Fibroblast of pulmonary artery (primary cell): Measurements from ENCODE around the gene KLHL26.

Source experiments
- DNase-seq: peaks from one replicate; pipeline ENCODE4 v3.0.0-alpha.2; 2010; ENCODE audit warnings: low read depth
- H3K4me3 ChIP-seq: replicated peaks from 2 replicates; pipeline ENCODE4 v1.5.1; 2011; ENCODE audit warnings: low read depth, mild to moderate bottlenecking, control low read depth, low read length, moderate library complexity
- TF ChIP-seq, protein P1 (sequence below): IDR thresholded peaks from 2 replicates; pipeline ENCODE4 v1.5.1; 2011; ENCODE audit warnings: mild to moderate bottlenecking, control low read depth, low read length, inconsistent platforms; ENCODE audit errors: missing control alignments

KLHL26 gene

DNA sequence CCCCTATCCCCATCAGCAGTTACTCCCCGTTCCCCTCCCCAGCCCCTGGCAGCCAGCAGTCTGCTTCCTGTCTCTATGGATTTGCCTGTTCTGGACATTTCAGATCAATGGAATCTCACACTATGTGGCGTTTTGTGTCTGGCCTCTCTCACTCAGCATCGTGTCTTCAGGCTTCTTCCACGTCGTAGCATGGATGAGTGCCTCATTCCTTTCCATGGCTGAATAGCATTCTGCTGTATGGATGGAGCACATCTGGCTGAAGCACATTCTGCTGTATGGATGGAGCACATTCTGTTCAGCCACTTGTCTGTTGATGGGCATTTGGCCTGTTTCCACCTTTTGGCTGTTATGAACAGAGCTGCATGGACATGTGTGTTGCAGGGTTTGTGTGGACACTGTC is 76.2 kb downstream of the KLHL26 start:
- TF ChIP-seq, protein P1, sequence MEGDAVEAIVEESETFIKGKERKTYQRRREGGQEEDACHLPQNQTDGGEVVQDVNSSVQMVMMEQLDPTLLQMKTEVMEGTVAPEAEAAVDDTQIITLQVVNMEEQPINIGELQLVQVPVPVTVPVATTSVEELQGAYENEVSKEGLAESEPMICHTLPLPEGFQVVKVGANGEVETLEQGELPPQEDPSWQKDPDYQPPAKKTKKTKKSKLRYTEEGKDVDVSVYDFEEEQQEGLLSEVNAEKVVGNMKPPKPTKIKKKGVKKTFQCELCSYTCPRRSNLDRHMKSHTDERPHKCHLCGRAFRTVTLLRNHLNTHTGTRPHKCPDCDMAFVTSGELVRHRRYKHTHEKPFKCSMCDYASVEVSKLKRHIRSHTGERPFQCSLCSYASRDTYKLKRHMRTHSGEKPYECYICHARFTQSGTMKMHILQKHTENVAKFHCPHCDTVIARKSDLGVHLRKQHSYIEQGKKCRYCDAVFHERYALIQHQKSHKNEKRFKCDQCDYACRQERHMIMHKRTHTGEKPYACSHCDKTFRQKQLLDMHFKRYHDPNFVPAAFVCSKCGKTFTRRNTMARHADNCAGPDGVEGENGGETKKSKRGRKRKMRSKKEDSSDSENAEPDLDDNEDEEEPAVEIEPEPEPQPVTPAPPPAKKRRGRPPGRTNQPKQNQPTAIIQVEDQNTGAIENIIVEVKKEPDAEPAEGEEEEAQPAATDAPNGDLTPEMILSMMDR, result no peak
- DNase-seq, result peak; percentile 16
- no peak overlapping the region for H3K4me3 ChIP-seq

DNA sequence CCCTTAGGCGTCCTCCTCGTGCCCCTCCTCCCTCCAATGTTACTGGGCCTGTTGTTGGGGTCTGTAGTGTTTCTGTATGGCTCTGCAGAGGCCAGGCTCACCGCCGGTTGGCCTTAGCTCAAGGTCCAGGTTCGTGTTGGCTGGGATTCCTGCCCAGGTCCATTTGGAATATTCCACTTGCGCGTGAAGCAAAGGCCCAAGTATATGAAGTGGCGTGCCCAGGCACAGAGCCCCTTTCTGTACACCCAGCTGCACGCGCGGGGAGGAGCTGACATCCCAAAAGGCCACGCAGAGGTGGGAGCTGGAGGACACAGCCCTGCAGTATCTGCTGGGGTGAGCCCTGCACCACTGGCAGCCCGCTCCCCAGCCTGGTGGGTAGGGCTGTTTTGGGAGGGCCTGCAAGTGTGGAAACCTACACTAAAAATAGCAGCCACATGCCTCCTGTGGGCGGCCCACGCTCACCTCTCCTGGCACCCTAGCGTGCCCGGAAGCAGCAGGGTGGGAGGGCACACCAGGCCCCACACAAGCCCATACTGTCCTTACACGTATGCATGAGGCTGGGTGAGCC is 76.8 kb downstream of the KLHL26 start:
- TF ChIP-seq, protein P1, result no peak
- no peak for DNase-seq
- H3K4me3 ChIP-seq, result no peak overlapping the region

DNA sequence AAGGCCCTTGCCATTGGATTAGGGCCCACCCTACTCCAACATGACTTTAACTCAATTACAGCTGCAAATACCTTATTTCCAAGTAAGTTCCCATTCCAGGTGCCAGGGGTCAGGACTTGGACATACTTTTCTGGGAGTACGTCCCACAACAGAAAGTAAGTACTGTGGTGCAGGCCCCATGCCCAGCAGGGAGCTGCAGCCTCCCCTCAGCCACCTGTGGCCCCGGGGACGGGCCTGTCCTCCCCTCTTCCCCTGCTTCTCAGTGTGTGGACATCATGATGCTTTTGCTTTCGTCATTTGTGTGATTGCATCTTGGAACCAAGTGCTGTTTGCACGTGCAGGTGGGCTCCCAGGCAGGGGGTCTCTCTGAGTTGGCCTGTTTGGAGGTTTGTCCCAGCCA is 78.6 kb downstream of the KLHL26 start:
- no peak for DNase-seq
- H3K4me3 ChIP-seq, result no peak overlapping the region
- TF ChIP-seq, protein P1, result no peak

DNA sequence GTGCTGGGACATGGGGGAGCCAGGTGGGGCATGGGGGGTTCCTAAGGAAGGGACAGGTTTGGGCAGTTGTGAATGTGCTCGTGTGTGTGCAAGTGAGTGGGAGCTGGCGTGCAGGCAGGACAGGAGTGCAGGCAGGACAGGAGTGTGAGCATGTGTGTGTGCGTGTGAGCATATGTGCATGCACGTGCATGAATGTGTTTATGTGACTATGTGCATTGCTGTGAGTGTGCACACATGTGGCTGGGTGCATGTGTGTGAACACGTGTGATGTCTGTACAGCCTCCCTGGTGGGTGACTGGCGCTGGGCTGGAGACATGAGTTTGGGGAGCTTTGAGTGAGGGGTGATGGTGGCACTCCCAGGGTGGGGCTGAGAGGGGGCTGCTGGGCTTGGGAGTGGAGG is 80.0 kb downstream of the KLHL26 start:
- TF ChIP-seq, protein P1, result no peak
- DNase-seq, result no peak
- no peak overlapping the region for H3K4me3 ChIP-seq

DNA sequence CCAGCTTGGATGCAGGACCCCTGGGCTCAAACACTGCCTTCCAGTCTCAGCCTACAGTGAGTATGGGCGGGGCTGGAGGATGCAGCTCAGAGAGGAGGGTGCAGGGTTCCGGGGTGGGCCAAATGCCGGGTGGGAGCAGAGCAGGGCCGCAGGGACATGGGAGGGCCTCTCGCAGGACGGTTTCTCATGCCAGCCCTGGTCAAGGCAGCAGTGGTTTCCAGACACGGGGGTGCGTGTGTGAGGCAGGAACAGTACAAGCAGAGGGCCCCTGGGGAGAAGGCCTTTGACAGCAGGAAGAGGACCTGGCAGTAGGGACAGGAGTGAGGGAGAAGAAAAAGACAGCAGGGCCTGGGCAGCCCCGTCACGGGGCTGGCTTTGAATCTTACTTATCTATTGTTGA is 80.8 kb downstream of the KLHL26 start:
- TF ChIP-seq, protein P1, result no peak
- DNase-seq, result no peak

DNA sequence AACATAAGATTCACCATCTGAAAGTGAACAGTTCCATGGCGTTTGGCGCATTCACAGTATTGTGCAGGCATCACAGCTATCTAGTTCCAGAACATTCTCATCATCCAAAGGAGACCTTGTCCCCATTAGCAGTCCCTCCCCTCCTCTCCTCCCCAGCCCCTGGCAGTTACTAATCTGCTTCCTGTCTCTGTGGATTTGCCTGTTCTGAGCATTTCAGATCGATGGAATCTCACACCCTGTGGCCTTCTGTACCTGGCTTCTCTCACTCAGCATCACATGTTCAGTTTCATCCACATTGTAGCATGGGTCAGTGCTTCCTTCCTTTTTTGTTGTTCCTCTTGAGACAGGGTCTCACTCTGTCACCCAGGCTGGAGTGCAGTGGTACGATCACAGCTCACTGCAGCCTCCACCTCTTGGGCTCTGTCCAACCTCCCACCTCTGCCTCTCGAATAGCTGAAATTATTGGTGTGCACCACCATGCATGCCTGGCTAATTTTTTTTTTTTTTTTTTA is 81.2 kb downstream of the KLHL26 start:
- no peak overlapping the region for H3K4me3 ChIP-seq
- no peak for DNase-seq
- TF ChIP-seq, protein P1, result no peak

More for the DNA sequence above, 80.8 kb downstream of the KLHL26 start:
- no peak overlapping the region for H3K4me3 ChIP-seq

DNA sequence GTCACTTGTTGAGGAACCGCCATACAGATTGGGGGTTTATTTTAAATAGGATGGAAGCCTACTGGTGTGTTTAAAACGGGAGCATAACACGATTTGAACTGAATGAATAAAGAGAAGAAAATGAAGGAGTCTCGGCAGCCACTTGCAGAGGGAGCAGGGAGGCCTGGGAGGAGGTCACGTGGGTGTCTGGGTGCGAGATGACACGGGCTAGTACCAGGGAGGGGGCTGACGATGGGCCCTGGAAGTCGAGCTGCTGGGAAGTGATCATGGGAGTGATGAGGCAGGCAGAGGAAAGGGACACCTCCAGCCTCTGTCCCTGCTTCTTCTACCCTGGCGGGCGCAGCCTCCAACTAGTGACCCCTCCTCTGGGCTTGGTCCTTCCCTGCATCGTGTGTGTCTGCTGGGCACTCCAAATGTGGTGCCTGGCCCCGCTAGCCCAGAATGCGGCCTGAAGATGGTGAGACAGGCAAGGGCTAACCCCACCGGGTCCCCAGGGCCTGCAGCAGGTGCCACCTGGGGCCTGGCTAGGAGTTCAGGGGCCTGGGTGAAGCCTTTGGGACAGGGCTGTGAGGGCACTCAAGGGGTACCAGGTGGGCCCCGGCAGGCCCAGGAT is 82.1 kb downstream of the KLHL26 start:
- no peak overlapping the region for H3K4me3 ChIP-seq
- no peak for DNase-seq
- TF ChIP-seq, protein P1, result no peak
